RCC 7860 (cell line): ENCODE measurements around the gene AP2B1.
"Not testable (repeated sequence)": the region's sequence is repeated elsewhere in the genome, so short reads cannot be mapped to it uniquely, and the experiment has no call there.

Source experiments
- DNase-seq: peaks from one replicate; pipeline ENCODE4 v3.0.0-alpha.2; 2015; ENCODE audit warnings: low spot score
- FAIRE-seq: peaks from 2 replicates; lab custom pipeline; 2012; peaks lifted over from hg19 to GRCh38; lab: Jason Lieb, UNC

Gene AP2B1

GRCh38 chr17:35569405-35569804, 17.7 kb upstream of the AP2B1 start:
- DNase-seq (no peak), FAIRE-seq (no peak)

- DNase-seq (no peak), FAIRE-seq (no peak)
Measured at GRCh38 chr17:35575759-35576158, 11.4 kb upstream of the AP2B1 start.

- DNase-seq: no peak
- FAIRE-seq: no peak
Measured at GRCh38 chr17:35577830-35578196, 9.3 kb upstream of the AP2B1 start.

GRCh38 chr17:35578197-35578928, 8.8 kb upstream of the AP2B1 start, which contains the start of gene PEX12:
Gene PEX12 (minus strand): TSS chr17:35578571. CDS start chr17:35578021, 550 bp downstream.
- peak; percentile 75 for FAIRE-seq

GRCh38 chr17:35578929-35579432, 8.1 kb upstream of the AP2B1 start:
- DNase-seq: no peak
- no peak for FAIRE-seq

More at GRCh38 chr17:35578197-35578928, 8.8 kb upstream of the AP2B1 start, which contains the start of gene PEX12:
- peak; percentile 76 for DNase-seq

- no peak for DNase-seq
- FAIRE-seq: no peak
Measured at GRCh38 chr17:35584061-35584460, 3.1 kb upstream of the AP2B1 start.

- FAIRE-seq: no peak
- no peak for DNase-seq
Measured at GRCh38 chr17:35586569-35587073, 501 bp upstream of the AP2B1 start.

GRCh38 chr17:35588196-35588920, 1.2 kb downstream of the AP2B1 start:
- DNase-seq: peak; percentile 75
- peak; percentile 85 for FAIRE-seq

GRCh38 chr17:35596072-35596471, 8.9 kb downstream of the AP2B1 start:
- no peak for DNase-seq
- no peak for FAIRE-seq

GRCh38 chr17:35596530-35597233, 9.6 kb downstream of the AP2B1 start:
- FAIRE-seq (no peak), DNase-seq (no peak)

- FAIRE-seq: no peak
Measured at GRCh38 chr17:35597604-35598003, 10.5 kb downstream of the AP2B1 start.

GRCh38 chr17:35603674-35604073, 16.6 kb downstream of the AP2B1 start:
- no peak for DNase-seq
- no peak for FAIRE-seq

More at GRCh38 chr17:35597604-35598003, 10.5 kb downstream of the AP2B1 start:
- no peak for DNase-seq

- FAIRE-seq (no peak), DNase-seq (no peak)
Measured at GRCh38 chr17:35605678-35606077, 18.6 kb downstream of the AP2B1 start.

GRCh38 chr17:35607239-35607847, 20.2 kb downstream of the AP2B1 start:
- FAIRE-seq: no peak
- no peak for DNase-seq

GRCh38 chr17:35609831-35610230, 22.7 kb downstream of the AP2B1 start:
- FAIRE-seq (no peak), DNase-seq (no peak)

GRCh38 chr17:35610746-35611145, 23.6 kb downstream of the AP2B1 start:
- not testable (repeated sequence) for FAIRE-seq

GRCh38 chr17:35612924-35613521, 25.9 kb downstream of the AP2B1 start:
- FAIRE-seq: peak; percentile 72
- peak; percentile 17 for DNase-seq

More at GRCh38 chr17:35610746-35611145, 23.6 kb downstream of the AP2B1 start:
- not testable (repeated sequence) for DNase-seq

GRCh38 chr17:35614810-35615209, 27.7 kb downstream of the AP2B1 start:
- DNase-seq: no peak
- FAIRE-seq: no peak

GRCh38 chr17:35616536-35616935, 29.4 kb downstream of the AP2B1 start:
- FAIRE-seq (no peak), DNase-seq (no peak)

- DNase-seq: no peak
- no peak for FAIRE-seq
Measured at GRCh38 chr17:35617505-35617904, 30.4 kb downstream of the AP2B1 start.
